ENCODE data around the gene JMJD8.

The JMJD8 gene

DNA sequence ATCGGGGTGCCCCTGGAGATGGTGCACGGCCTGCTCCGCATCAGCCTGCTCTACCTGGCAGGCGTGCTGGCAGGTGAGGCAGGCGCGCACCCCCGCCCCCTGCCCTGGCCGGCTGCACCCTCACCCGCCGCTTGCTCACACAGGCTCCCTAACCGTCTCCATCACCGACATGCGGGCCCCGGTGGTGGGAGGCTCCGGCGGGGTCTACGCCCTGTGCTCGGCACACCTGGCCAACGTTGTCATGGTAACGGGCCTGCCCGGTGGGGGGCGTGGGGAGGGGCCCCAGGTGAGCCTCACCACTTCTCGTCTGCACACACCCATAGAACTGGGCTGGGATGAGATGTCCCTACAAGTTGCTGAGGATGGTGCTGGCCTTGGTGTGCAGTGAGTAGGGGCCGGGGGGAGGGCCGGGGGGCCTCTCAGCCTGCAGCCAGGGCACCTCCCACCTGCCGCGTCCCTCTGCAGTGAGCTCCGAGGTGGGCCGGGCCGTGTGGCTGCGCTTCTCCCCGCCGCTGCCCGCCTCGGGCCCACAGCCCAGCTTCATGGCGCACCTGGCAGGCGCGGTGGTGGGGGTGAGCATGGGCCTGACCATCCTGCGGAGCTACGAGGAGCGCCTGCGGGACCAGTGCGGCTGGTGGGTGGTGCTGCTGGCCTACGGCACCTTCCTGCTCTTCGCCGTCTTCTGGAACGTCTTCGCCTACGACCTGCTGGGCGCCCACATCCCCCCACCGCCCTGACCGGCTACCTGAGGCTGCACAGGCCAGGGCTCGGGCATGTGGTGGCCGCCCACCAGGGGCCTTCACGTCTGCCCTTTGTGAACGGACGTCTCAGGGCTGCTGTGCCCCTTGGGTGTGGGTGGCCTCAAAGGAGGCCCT, 6.6 kb downstream of the JMJD8 start:
- Histone ChIP-seq H3K9ac (no peak overlapping the region), H3K4me2 (no peak overlapping the region), H3K4me1 (ENCODE audit: low read depth, poor library complexity, severe bottlenecking) (no peaks in the 10 kb centered on the region), H3K27ac (no peak overlapping the region), H3K79me2 (ENCODE audit: insufficient read depth, low read depth) (peaks cover 18% of the 10 kb centered on the region), H3K36me3 (ENCODE audit: insufficient read depth) (peaks cover 3% of the 10 kb centered on the region; the same call in 1 of the 2 replicates), H3K27me3 (ENCODE audit: insufficient read depth, low read depth) (no peaks in the 10 kb centered on the region), H3K4me3 (IDR thresholded peaks at IDR 0.05; ENCODE audit: insufficient read depth, low read depth, low read length) (no peak overlapping the region), H2AFZ (ENCODE audit: low read depth) (no peak overlapping the region), H4K20me1 (ENCODE audit: insufficient read depth) (no peaks in the 10 kb centered on the region)
- TF ChIP-seq, protein P1, sequence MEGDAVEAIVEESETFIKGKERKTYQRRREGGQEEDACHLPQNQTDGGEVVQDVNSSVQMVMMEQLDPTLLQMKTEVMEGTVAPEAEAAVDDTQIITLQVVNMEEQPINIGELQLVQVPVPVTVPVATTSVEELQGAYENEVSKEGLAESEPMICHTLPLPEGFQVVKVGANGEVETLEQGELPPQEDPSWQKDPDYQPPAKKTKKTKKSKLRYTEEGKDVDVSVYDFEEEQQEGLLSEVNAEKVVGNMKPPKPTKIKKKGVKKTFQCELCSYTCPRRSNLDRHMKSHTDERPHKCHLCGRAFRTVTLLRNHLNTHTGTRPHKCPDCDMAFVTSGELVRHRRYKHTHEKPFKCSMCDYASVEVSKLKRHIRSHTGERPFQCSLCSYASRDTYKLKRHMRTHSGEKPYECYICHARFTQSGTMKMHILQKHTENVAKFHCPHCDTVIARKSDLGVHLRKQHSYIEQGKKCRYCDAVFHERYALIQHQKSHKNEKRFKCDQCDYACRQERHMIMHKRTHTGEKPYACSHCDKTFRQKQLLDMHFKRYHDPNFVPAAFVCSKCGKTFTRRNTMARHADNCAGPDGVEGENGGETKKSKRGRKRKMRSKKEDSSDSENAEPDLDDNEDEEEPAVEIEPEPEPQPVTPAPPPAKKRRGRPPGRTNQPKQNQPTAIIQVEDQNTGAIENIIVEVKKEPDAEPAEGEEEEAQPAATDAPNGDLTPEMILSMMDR (conservative IDR thresholded peaks at IDR 0.05; ENCODE audit: low read depth, low read length), result no peak

DNA sequence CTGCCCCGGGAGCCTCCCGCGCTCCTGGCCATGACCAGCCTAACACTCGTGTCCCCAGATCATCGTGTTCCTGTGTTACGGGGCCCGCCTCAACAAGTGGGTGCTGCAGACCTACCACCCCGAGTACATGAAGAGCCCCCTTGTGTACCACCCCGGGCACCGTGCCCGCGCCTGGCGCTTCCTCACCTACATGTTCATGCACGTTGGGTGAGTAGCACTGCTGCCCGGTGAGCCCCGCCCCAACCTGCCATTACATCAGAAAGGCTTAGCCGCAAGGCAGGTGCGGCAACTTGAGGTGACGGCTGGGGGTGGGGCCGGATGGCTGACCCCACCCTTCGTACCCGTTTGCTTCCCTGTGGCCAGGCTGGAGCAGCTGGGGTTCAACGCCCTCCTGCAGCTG, 7.2 kb downstream of the JMJD8 start:
- Histone ChIP-seq H3K9ac (no peak overlapping the region), H3K4me1 (ENCODE audit: low read depth, poor library complexity, severe bottlenecking) (no peaks in the 10 kb centered on the region)

DNA sequence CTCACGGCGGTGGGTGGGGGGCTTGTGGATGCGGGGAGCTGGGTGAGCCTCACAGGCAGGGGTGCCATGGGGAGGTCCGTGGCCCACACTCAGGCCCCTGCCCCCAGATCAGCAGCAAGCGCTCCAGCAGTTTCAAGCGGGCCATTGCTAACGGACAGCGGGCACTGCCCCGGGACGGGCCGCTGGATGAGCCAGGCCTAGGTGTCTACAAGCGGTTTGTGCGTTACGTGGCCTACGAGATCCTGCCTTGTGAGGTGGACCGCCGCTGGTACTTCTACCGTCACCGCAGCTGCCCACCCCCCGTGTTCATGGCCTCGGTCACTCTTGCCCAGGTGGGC, 7.6 kb downstream of the JMJD8 start:
- TF ChIP-seq, protein P1 (conservative IDR thresholded peaks at IDR 0.05; ENCODE audit: low read depth, low read length), result no peak
- H4K20me1 ChIP-seq (ENCODE audit: insufficient read depth), result no peaks in the 10 kb centered on the region
- peaks cover 11% of the 10 kb centered on the region for H3K79me2 ChIP-seq (ENCODE audit: insufficient read depth, low read depth)
- no peaks in the 10 kb centered on the region for H3K27me3 ChIP-seq (ENCODE audit: insufficient read depth, low read depth)
- no peak overlapping the region for H3K4me2 ChIP-seq
- no peak overlapping the region for H2AFZ ChIP-seq (ENCODE audit: low read depth)
- no peak overlapping the region for H3K4me3 ChIP-seq (IDR thresholded peaks at IDR 0.05; ENCODE audit: insufficient read depth, low read depth, low read length)
- H3K9ac ChIP-seq, result no peak overlapping the region
- peaks cover 3% of the 10 kb centered on the region; the same call in 1 of the 2 replicates for H3K36me3 ChIP-seq (ENCODE audit: insufficient read depth)
- H3K27ac ChIP-seq, result no peak overlapping the region
- H3K4me1 ChIP-seq (ENCODE audit: low read depth, poor library complexity, severe bottlenecking), result no peaks in the 10 kb centered on the region

More for the DNA sequence above, 7.2 kb downstream of the JMJD8 start:
- Histone ChIP-seq H3K27ac (no peak overlapping the region), H3K4me2 (no peak overlapping the region), H3K36me3 (ENCODE audit: insufficient read depth) (peaks cover 3% of the 10 kb centered on the region; the same call in 1 of the 2 replicates), H3K79me2 (ENCODE audit: insufficient read depth, low read depth) (peaks cover 14% of the 10 kb centered on the region), H2AFZ (ENCODE audit: low read depth) (no peak overlapping the region), H3K27me3 (ENCODE audit: insufficient read depth, low read depth) (no peaks in the 10 kb centered on the region), H4K20me1 (ENCODE audit: insufficient read depth) (no peaks in the 10 kb centered on the region), H3K4me3 (IDR thresholded peaks at IDR 0.05; ENCODE audit: insufficient read depth, low read depth, low read length) (no peak overlapping the region)
- TF ChIP-seq, protein P1 (conservative IDR thresholded peaks at IDR 0.05; ENCODE audit: low read depth, low read length), result no peak

DNA sequence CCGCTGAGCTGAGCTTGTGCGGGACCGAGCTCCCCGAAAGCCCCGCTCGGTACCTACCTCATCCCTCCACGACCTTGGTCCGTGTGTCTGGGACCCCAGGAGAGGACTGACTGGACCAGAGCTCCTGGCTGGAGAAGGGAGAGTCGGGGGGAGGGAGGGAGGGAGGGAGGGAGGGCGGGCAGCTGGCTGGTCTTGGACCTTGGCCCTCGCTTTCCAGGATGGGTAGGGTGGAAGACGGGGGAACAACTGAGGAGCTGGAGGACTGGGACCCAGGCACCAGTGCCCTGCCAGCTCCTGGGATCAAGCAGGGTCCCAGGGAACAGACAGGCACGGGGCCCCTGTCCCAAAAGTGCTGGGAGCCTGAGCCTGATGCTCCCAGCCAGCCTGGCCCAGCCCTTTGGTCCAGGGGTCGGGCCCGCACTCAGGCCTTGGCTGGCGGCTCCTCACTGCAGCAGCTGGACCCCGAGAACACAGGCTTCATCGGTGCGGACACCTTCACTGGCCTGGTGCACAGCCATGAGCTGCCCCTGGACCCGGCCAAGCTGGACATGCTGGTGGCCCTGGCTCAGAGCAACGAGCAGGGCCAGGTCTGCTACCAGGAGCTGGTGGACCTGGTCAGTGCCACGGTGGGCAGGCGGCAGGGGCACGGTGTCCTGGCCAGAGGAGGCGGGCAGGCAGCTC, 8.1 kb downstream of the JMJD8 start:
- Histone ChIP-seq H3K9ac (no peak overlapping the region), H3K4me1 (ENCODE audit: low read depth, poor library complexity, severe bottlenecking) (no peaks in the 10 kb centered on the region), H3K27me3 (ENCODE audit: insufficient read depth, low read depth) (no peaks in the 10 kb centered on the region), H2AFZ (ENCODE audit: low read depth) (no peak overlapping the region), H3K79me2 (ENCODE audit: insufficient read depth, low read depth) (peaks cover 6% of the 10 kb centered on the region), H3K4me3 (IDR thresholded peaks at IDR 0.05; ENCODE audit: insufficient read depth, low read depth, low read length) (no peak overlapping the region), H4K20me1 (ENCODE audit: insufficient read depth) (no peaks in the 10 kb centered on the region), H3K4me2 (no peak overlapping the region), H3K36me3 (ENCODE audit: insufficient read depth) (peaks cover 3% of the 10 kb centered on the region; the same call in 1 of the 2 replicates), H3K27ac (no peak overlapping the region)
- TF ChIP-seq, protein P1 (conservative IDR thresholded peaks at IDR 0.05; ENCODE audit: low read depth, low read length), result no peak
